GM12865 (cell line): Measurements from ENCODE around the gene IL36RN.

Source experiments
- DNase-seq: peaks from one replicate; pipeline ENCODE4 v3.0.0; 2010; ENCODE audit warnings: low read depth
- H3K4me3 ChIP-seq: 2 replicates; pipeline ENCODE4 v1.5.1; 2011; ENCODE audit warnings: mild to moderate bottlenecking, low read depth, low read length, control low read depth
- CTCF ChIP-seq: IDR thresholded peaks from 2 replicates; pipeline ENCODE4 v1.5.1; 2011; ENCODE audit warnings: low read length, control low read depth, low read depth, inconsistent platforms; ENCODE audit not compliant: insufficient read depth; ENCODE audit errors: missing control alignments

The IL36RN gene

GRCh38 chr2:113069676-113070605, 10.9 kb downstream of the IL36RN start:
- no peak for DNase-seq
- TF ChIP-seq CTCF: no peak
- H3K4me3 ChIP-seq: no peak overlapping the region

GRCh38 chr2:113070606-113070975, 11.6 kb downstream of the IL36RN start:
- TF ChIP-seq CTCF: no peak
- no peak for DNase-seq
- H3K4me3 ChIP-seq: no peak overlapping the region

- TF ChIP-seq CTCF: no peak
- DNase-seq: no peak
- no peak overlapping the region for H3K4me3 ChIP-seq
Measured at GRCh38 chr2:113072584-113072983, 13.6 kb downstream of the IL36RN start.

- DNase-seq: peak; percentile 35
- no peak for TF ChIP-seq CTCF
- H3K4me3 ChIP-seq: no peak overlapping the region
Measured at GRCh38 chr2:113073325-113073834, 14.4 kb downstream of the IL36RN start.

- H3K4me3 ChIP-seq: no peak overlapping the region
- TF ChIP-seq CTCF: no peak
- peak; percentile 5 for DNase-seq
Measured at GRCh38 chr2:113075030-113075429, 16.0 kb downstream of the IL36RN start.

- TF ChIP-seq CTCF: no peak
- no peak overlapping the region for H3K4me3 ChIP-seq
- no peak for DNase-seq
Measured at GRCh38 chr2:113075600-113075999, 16.6 kb downstream of the IL36RN start.
